ENCODE data around the gene STIP1. TPM values are rescaled to one million over a fixed set of nuclear protein-coding genes. Genes with fewer than 3 reads are reported as not detected.

Gene STIP1
- total and polyA plus RNA-seq, 9 of the 15 experiments (the other 6 are each of a cell fraction or from before 2014, with no cell fraction given): 58.1 to 465 (median 346) TPM

- TF ChIP-seq ZBTB33 (CRISPR knock-in tag; IDR thresholded peaks at IDR 0.05) (no peak), ZFPM2 (CRISPR knock-in tag; IDR thresholded peaks at IDR 0.05) (no peak), RBM15 (IDR thresholded peaks at IDR 0.05; ENCODE audit: insufficient read depth, low read length) (no peak), ZNF263 (CRISPR knock-in tag; IDR thresholded peaks at IDR 0.05; ENCODE audit: borderline replicate concordance) (no peak), ETS1 (conservative IDR thresholded peaks at IDR 0.05; ENCODE audit: control insufficient read depth, low read depth, low read length) (peak; percentile 26; the same call in 1 of the 2 replicates), ETS2 (tag; IDR thresholded peaks at IDR 0.05; ENCODE audit: borderline replicate concordance, poor library complexity, severe bottlenecking) (no peak), GABPB1 (CRISPR knock-in tag; IDR thresholded peaks at IDR 0.05) (peak; percentile 55; the same call in 1 of the 2 replicates), SRSF7 (optimal IDR thresholded peaks at IDR 0.05; ENCODE audit: low read depth, low read length) (no peak), PURB (CRISPR knock-in tag; IDR thresholded peaks at IDR 0.05; ENCODE audit: low read depth) (no peak), POLR2AphosphoS2 (IDR thresholded peaks at IDR 0.05; ENCODE audit: low read length) (no peak), NONO (IDR thresholded peaks at IDR 0.05; ENCODE audit: low read depth in 2 of 2, low read length in 1 of 2) (peak in 1 of 2 experiments; percentile 56; a peak in 1 of 4 replicates), EP400 (IDR thresholded peaks at IDR 0.05) (peak; percentile 87), MTA3 (IDR thresholded peaks at IDR 0.05; ENCODE audit: borderline replicate concordance) (peak; percentile 71; the same call in 1 of the 2 replicates), RB1 (IDR thresholded peaks at IDR 0.05; ENCODE audit: low read depth) (peak; percentile 26; the same call in 1 of the 2 replicates), HINFP (tag; conservative IDR thresholded peaks at IDR 0.05; ENCODE audit: low read depth) (no peak), GTF2E2 (tag; IDR thresholded peaks at IDR 0.05) (no peak), MLLT1 (IDR thresholded peaks at IDR 0.05) (peak in 1 of 2 experiments; percentile 42; a peak in 2 of 4 replicates)
Observed at GRCh38 chr11:64245797-64246620, 60.0 kb downstream of the STIP1 start (continued).
